H9 (cell line): Measurements from ENCODE around the gene BMP5. TPM values are rescaled to one million over a fixed set of nuclear protein-coding genes. Genes with fewer than 3 reads are reported as not detected.

ENCODE experiments used
- DNase-seq: peaks from one replicate; pipeline ENCODE4 v3.0.0-alpha.2; 2017
- H2AFZ ChIP-seq: one replicate; pipeline ENCODE4 v1.6.1; 2013; ENCODE audit warnings: mild to moderate bottlenecking, low read length, control low read depth, moderate library complexity
- H2AK5ac ChIP-seq: 2 replicates; pipeline ENCODE4 v1.6.1; 2013; ENCODE audit warnings: low read length, control low read depth, mixed read lengths; ENCODE audit not compliant: insufficient read length
- H2BK120ac ChIP-seq: one replicate; pipeline ENCODE4 v1.6.1; 2013; ENCODE audit warnings: low read depth, mild to moderate bottlenecking, low read length, control low read depth, inconsistent platforms; ENCODE audit not compliant: poor library complexity, severe bottlenecking
- H2BK12ac ChIP-seq: 2 replicates; pipeline ENCODE4 v1.6.1; 2013; ENCODE audit warnings: low read length, control low read depth, mixed read lengths, low read depth; ENCODE audit not compliant: insufficient read length
- H2BK15ac ChIP-seq: 2 replicates; pipeline ENCODE4 v1.6.1; 2013; ENCODE audit warnings: low read depth, low read length, control low read depth
- H2BK20ac ChIP-seq: one replicate; pipeline ENCODE4 v1.6.1; 2013; ENCODE audit warnings: low read depth, mild to moderate bottlenecking, low read length, control low read depth, inconsistent platforms; ENCODE audit not compliant: poor library complexity, severe bottlenecking
- H2BK5ac ChIP-seq: 2 replicates; pipeline ENCODE4 v1.6.1; 2013; ENCODE audit warnings: low read length, control low read depth, mixed read lengths; ENCODE audit not compliant: insufficient read length
- H3K14ac ChIP-seq: 2 replicates; pipeline ENCODE4 v1.6.1; 2013; ENCODE audit warnings: low read length, control low read depth; ENCODE audit not compliant: insufficient read depth
- H3K18ac ChIP-seq: 2 replicates; pipeline ENCODE4 v1.6.1; 2013; ENCODE audit warnings: low read depth, mild to moderate bottlenecking, mixed read lengths, low read length, control low read depth; ENCODE audit not compliant: insufficient read length
- H3K23ac ChIP-seq: 2 replicates; pipeline ENCODE4 v1.6.1; 2013; ENCODE audit warnings: low read length, control low read depth, mixed read lengths, low read depth; ENCODE audit not compliant: insufficient read length
- H3K23me2 ChIP-seq: 2 replicates; pipeline ENCODE4 v1.6.1; 2013; ENCODE audit warnings: low read depth, mild to moderate bottlenecking, mixed read lengths, low read length, control low read depth; ENCODE audit not compliant: insufficient read length, poor library complexity, severe bottlenecking
- H3K27ac ChIP-seq: 2 replicates; pipeline ENCODE4 v1.5.1; 2013; ENCODE audit warnings: low read length, control low read depth, mixed read lengths, low read depth; ENCODE audit not compliant: insufficient read length
- H3K27me3 ChIP-seq: 2 replicates; pipeline ENCODE4 v1.6.1; 2013; ENCODE audit warnings: low read length, control low read depth, inconsistent platforms; ENCODE audit not compliant: insufficient read depth
- H3K4ac ChIP-seq: 2 replicates; pipeline ENCODE4 v1.6.1; 2013; ENCODE audit warnings: low read depth, mild to moderate bottlenecking, control low read depth, inconsistent platforms, low read length, moderate library complexity
- H3K4me1 ChIP-seq: 2 replicates; pipeline ENCODE4 v1.6.1; 2013; ENCODE audit warnings: low read length, control low read depth, inconsistent platforms; ENCODE audit not compliant: insufficient read depth
- H3K4me2 ChIP-seq: 2 replicates; pipeline ENCODE4 v1.6.1; 2013; ENCODE audit warnings: low read length, control low read depth, mixed read lengths; ENCODE audit not compliant: insufficient read length, insufficient read depth
- H3K56ac ChIP-seq: 2 replicates; pipeline ENCODE4 v1.6.1; 2013; ENCODE audit warnings: low read depth, mild to moderate bottlenecking, mixed read lengths, low read length, control low read depth; ENCODE audit not compliant: insufficient read length
- H3K79me1 ChIP-seq: 2 replicates; pipeline ENCODE4 v1.6.1; 2013; ENCODE audit warnings: low read depth, mild to moderate bottlenecking, moderate library complexity, low read length, control low read depth, inconsistent platforms; ENCODE audit not compliant: insufficient read depth, poor library complexity, severe bottlenecking
- H3K79me2 ChIP-seq: 2 replicates; pipeline ENCODE4 v1.6.1; 2013; ENCODE audit warnings: low read length, control low read depth, inconsistent platforms; ENCODE audit not compliant: insufficient read depth
- H3K9ac ChIP-seq: 2 replicates; pipeline ENCODE4 v1.6.1; 2013; ENCODE audit warnings: low read length, control low read depth, mixed read lengths; ENCODE audit not compliant: insufficient read length; ENCODE audit errors: extremely low read depth
- H3K9me3 ChIP-seq: one replicate; pipeline ENCODE4 v1.6.1; 2013; ENCODE audit warnings: low read depth, low read length, inconsistent platforms; ENCODE audit not compliant: control insufficient read depth
- H3T11ph ChIP-seq: one replicate; pipeline ENCODE4 v1.6.1; 2013; ENCODE audit warnings: mild to moderate bottlenecking, low read length, control low read depth, inconsistent platforms
- H4K20me1 ChIP-seq: one replicate; pipeline ENCODE4 v1.6.1; 2013; ENCODE audit not compliant: control insufficient read depth, insufficient read length, insufficient read depth
- H4K5ac ChIP-seq: 2 replicates; pipeline ENCODE4 v1.6.1; 2013; ENCODE audit warnings: low read depth, mild to moderate bottlenecking, mixed read lengths, low read length, control low read depth; ENCODE audit not compliant: insufficient read length
- H4K8ac ChIP-seq: replicated peaks from 2 replicates; pipeline ENCODE4 v1.6.1; 2013; ENCODE audit warnings: low read length, control low read depth, mixed read lengths, low read depth; ENCODE audit not compliant: insufficient read length
- H4K91ac ChIP-seq: 2 replicates; pipeline ENCODE4 v1.6.1; 2013; ENCODE audit warnings: low read depth, mild to moderate bottlenecking, moderate library complexity, mixed read lengths, low read length, control low read depth; ENCODE audit not compliant: insufficient read length
- H3K27ac Mint-ChIP-seq, 3 experiments: 2 replicates in 2 of 3; 3 replicates in 1 of 3; pipeline ENCODE4 v1.8.0; 2020 to 2021; ENCODE audit warnings: mixed read lengths in 3 of 3, mild to moderate bottlenecking in 1 of 3, moderate library complexity in 1 of 3
- H3K27me3 Mint-ChIP-seq: 2 replicates; pipeline ENCODE4 v1.8.0; 2021; ENCODE audit warnings: low read depth, mild to moderate bottlenecking, moderate library complexity, mixed read lengths
- H3K36me3 Mint-ChIP-seq, 3 experiments: 2 replicates in 2 of 3; 3 replicates in 1 of 3; pipeline ENCODE4 v1.8.0; 2020 to 2021; ENCODE audit warnings: low read depth in 3 of 3, mixed read lengths in 3 of 3; ENCODE audit not compliant: insufficient read depth in 1 of 3
- H3K4me1 Mint-ChIP-seq, 2 experiments: 2 replicates each; pipeline ENCODE4 v1.8.0; 2020; ENCODE audit warnings: mixed read lengths in 2 of 2
- H3K4me3 Mint-ChIP-seq, 2 experiments: 2 replicates in 1 of 2; 3 replicates in 1 of 2; pipeline ENCODE4 v1.8.0; 2020 to 2021; ENCODE audit warnings: mild to moderate bottlenecking in 2 of 2, mixed read lengths in 2 of 2, moderate library complexity in 1 of 2
- H3K9me3 Mint-ChIP-seq, 2 experiments: 2 replicates in 1 of 2; 3 replicates in 1 of 2; pipeline ENCODE4 v1.8.0; 2020; ENCODE audit warnings: mild to moderate bottlenecking in 2 of 2, mixed read lengths in 2 of 2, moderate library complexity in 1 of 2
- total RNA-seq: library from RNA; stranded (reverse); gene quantifications from 2 replicates; pipeline ENCODE4 v1.2.1, GENCODE V29; 2021
- TF ChIP-seq, protein P1 (sequence below): fragments of 200-600 bp; sonication (generic); conservative IDR thresholded peaks from 3 replicates; pipeline ENCODE4 v1.8.0; 2021; ENCODE audit warnings: antibody characterized with exemption, mild to moderate bottlenecking

BMP5 gene
- total RNA-seq, 1 experiment from 2014 or later = not detected

DNA sequence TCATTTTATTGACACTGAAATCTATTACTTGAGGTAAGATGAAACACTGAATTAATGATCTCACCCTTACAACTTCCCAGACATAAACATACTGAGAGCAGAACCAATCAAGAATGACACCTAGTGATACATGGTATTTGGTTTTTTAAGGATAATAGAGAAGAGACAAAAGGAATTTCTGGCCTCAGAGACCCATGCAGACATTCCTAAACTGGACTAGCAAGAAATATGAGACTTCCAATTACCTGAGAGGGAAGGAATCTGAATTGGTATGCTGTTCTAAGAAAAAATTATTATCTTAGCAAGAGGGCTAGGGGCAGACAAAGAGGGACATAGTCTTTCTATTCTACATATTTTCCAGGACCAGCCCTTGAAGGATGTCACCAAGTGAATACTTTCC, 141.1 kb downstream of the BMP5 start:
- no peak overlapping the region for H4K91ac ChIP-seq
- H3K27me3 ChIP-seq = no peaks in the 10 kb centered on the region
- TF ChIP-seq, protein P1, sequence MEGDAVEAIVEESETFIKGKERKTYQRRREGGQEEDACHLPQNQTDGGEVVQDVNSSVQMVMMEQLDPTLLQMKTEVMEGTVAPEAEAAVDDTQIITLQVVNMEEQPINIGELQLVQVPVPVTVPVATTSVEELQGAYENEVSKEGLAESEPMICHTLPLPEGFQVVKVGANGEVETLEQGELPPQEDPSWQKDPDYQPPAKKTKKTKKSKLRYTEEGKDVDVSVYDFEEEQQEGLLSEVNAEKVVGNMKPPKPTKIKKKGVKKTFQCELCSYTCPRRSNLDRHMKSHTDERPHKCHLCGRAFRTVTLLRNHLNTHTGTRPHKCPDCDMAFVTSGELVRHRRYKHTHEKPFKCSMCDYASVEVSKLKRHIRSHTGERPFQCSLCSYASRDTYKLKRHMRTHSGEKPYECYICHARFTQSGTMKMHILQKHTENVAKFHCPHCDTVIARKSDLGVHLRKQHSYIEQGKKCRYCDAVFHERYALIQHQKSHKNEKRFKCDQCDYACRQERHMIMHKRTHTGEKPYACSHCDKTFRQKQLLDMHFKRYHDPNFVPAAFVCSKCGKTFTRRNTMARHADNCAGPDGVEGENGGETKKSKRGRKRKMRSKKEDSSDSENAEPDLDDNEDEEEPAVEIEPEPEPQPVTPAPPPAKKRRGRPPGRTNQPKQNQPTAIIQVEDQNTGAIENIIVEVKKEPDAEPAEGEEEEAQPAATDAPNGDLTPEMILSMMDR = no peak
- no peak overlapping the region for H2BK12ac ChIP-seq
- Mint-ChIP-seq H3K9me3 (peaks cover 38 to 47% of the 10 kb centered on the region in 2 experiments), H3K27ac (no peak overlapping the region), H3K36me3 (peaks cover 8 to 30% (median 28%) of the 10 kb centered on the region in 3 experiments), H3K4me3 (no peak overlapping the region), H3K27me3 (no peaks in the 10 kb centered on the region), H3K4me1 (no peaks in the 10 kb centered on the region)
- no peaks in the 10 kb centered on the region for H3K4me1 ChIP-seq
- H2BK120ac ChIP-seq = no peak overlapping the region
- H2AK5ac ChIP-seq = no peak overlapping the region
- no peak overlapping the region for H3K23ac ChIP-seq
- no peaks in the 10 kb centered on the region for H3K79me1 ChIP-seq
- H2BK20ac ChIP-seq = no peak overlapping the region
- no peak overlapping the region for H3K4ac ChIP-seq
- no peaks in the 10 kb centered on the region for H3K23me2 ChIP-seq
- H3K56ac ChIP-seq = no peak overlapping the region
- no peaks in the 10 kb centered on the region for H3K79me2 ChIP-seq
- H4K5ac ChIP-seq = no peak overlapping the region
- H2BK15ac ChIP-seq = no peak overlapping the region
- no peak overlapping the region for H4K8ac ChIP-seq
- H2AFZ ChIP-seq = no peak overlapping the region
- H2BK5ac ChIP-seq = no peak overlapping the region
- no peak overlapping the region for H3K9ac ChIP-seq
- no peak overlapping the region for H3K14ac ChIP-seq
- H3K4me2 ChIP-seq = no peak overlapping the region
- H3T11ph ChIP-seq = no peak overlapping the region
- H3K27ac ChIP-seq = no peak overlapping the region
- DNase-seq = no peak
- H4K20me1 ChIP-seq = no peaks in the 10 kb centered on the region
- H3K9me3 ChIP-seq = no peaks in the 10 kb centered on the region
- H3K18ac ChIP-seq = no peak overlapping the region
